Loucy (cell line): ENCODE measurements around the gene EFNA4.

Source experiments
- H2AFZ ChIP-seq: fragments of 200-600 bp; sonication (generic); 2 replicates; pipeline ENCODE4 v1.6.0; 2016; ENCODE audit warnings: antibody characterized with exemption, mild to moderate bottlenecking, low read length, moderate library complexity
- H3F3A ChIP-seq: fragments of 200-600 bp; 2 replicates; pipeline ENCODE4 v1.6.0; 2016; ENCODE audit warnings: antibody characterized with exemption, low read depth, mild to moderate bottlenecking
- H3K27me3 ChIP-seq: fragments of 200-600 bp; sonication (generic); 2 replicates; pipeline ENCODE4 v1.6.1; 2014; ENCODE audit warnings: low read length, mild to moderate bottlenecking; ENCODE audit not compliant: insufficient read depth, poor library complexity, severe bottlenecking
- H3K36me3 ChIP-seq: fragments of 200-600 bp; sonication (generic); 2 replicates; pipeline ENCODE4 v1.6.1; 2016; ENCODE audit warnings: low read length; ENCODE audit not compliant: insufficient read depth
- H3K4me1 ChIP-seq: fragments of 200-600 bp; sonication (generic); 2 replicates; pipeline ENCODE4 v1.5.1; 2014; ENCODE audit warnings: low read length, mild to moderate bottlenecking; ENCODE audit not compliant: insufficient read depth, poor library complexity, severe bottlenecking
- H3K4me2 ChIP-seq: fragments of 200-600 bp; sonication (generic); 2 replicates; pipeline ENCODE4 v1.6.0; 2014; ENCODE audit warnings: antibody characterized with exemption, low read length, low read depth, mild to moderate bottlenecking; ENCODE audit not compliant: poor library complexity, severe bottlenecking
- H3K4me3 ChIP-seq: fragments of 200-600 bp; sonication (generic); 2 replicates; pipeline ENCODE4 v1.5.1; 2014; ENCODE audit warnings: low read length, mild to moderate bottlenecking, mixed read lengths; ENCODE audit not compliant: poor library complexity, severe bottlenecking
- H3K79me2 ChIP-seq: fragments of 200-600 bp; sonication (generic); 2 replicates; pipeline ENCODE4 v1.6.1; 2014; ENCODE audit warnings: low read length; ENCODE audit not compliant: insufficient read depth
- H3K9ac ChIP-seq: fragments of 200-600 bp; sonication (generic); 2 replicates; pipeline ENCODE4 v1.6.0; 2014; ENCODE audit warnings: mild to moderate bottlenecking, low read depth, low read length, moderate library complexity; ENCODE audit not compliant: poor library complexity, severe bottlenecking
- H3K9me2 ChIP-seq: fragments of 200-600 bp; sonication (generic); replicated peaks from 2 replicates; pipeline ENCODE4 v1.6.1; 2016; ENCODE audit warnings: low read depth, low read length, mixed read lengths
- H3K9me3 ChIP-seq: fragments of 200-600 bp; sonication (generic); 2 replicates; pipeline ENCODE4 v1.6.1; 2014; ENCODE audit warnings: mild to moderate bottlenecking, antibody characterized with exemption, low read length, low read depth; ENCODE audit not compliant: insufficient read depth
- H4K20me1 ChIP-seq: fragments of 200-600 bp; sonication (generic); 2 replicates; pipeline ENCODE4 v1.6.0; 2014; ENCODE audit warnings: antibody characterized with exemption, low read length, mild to moderate bottlenecking; ENCODE audit not compliant: insufficient read depth, poor library complexity, severe bottlenecking
- CTCF ChIP-seq: fragments of 200-600 bp; sonication (generic); conservative IDR thresholded peaks from 2 replicates; pipeline ENCODE4 v1.5.1; 2014; ENCODE audit warnings: mild to moderate bottlenecking, antibody characterized with exemption, low read length
- EZH2phosphoT487 ChIP-seq: fragments of 200-600 bp; IDR thresholded peaks from 2 replicates; pipeline ENCODE4 v1.6.1; 2018; ENCODE audit warnings: antibody characterized with exemption, mild to moderate bottlenecking, moderate library complexity, borderline replicate concordance

Gene EFNA4

DNA sequence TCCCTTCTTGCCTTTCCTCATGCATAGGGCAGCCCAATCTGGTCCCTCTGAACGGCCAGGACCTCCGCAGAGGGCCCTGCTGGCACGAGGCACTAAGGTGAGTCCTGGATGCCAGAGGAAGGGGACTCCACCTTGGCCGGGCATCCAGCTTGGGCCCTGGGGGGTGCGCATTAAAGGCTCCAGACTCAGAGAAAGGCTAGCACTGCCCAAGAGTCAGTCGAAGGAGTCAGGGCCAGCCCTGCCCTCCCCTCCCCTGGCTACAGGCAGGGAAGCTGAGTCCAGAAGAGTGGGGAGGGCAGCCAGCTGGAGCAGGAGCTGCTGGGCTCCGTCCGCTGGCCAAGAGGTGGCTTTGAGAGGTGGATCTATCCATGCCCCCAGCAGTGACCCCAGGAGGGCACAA, 2.8 kb upstream of the EFNA4 start:
- H3K79me2 ChIP-seq: peaks cover 17% of the 10 kb centered on the region
- no peak overlapping the region for H3K4me3 ChIP-seq
- no peak overlapping the region for H3K4me2 ChIP-seq
- H3K27me3 ChIP-seq: no peaks in the 10 kb centered on the region
- no peak overlapping the region for H3K9ac ChIP-seq
- H3K9me2 ChIP-seq: no peaks in the 10 kb centered on the region
- peaks cover 31% of the 10 kb centered on the region for H3K4me1 ChIP-seq
- no peaks in the 10 kb centered on the region for H3K9me3 ChIP-seq
- H4K20me1 ChIP-seq: peaks cover 12% of the 10 kb centered on the region
- no peak for TF ChIP-seq EZH2phosphoT487
- H2AFZ ChIP-seq: no peak overlapping the region
- no peaks in the 10 kb centered on the region for H3F3A ChIP-seq
- H3K36me3 ChIP-seq: no peaks in the 10 kb centered on the region

- Histone ChIP-seq H3K9me3 (no peaks in the 10 kb centered on the region), H2AFZ (no peak overlapping the region), H3K36me3 (no peaks in the 10 kb centered on the region), H3K9me2 (no peaks in the 10 kb centered on the region), H3K4me1 (peaks cover 34% of the 10 kb centered on the region), H3K9ac (peak overlapping the region; percentile 33), H3K4me3 (peak overlapping the region; percentile 85), H3K27me3 (no peaks in the 10 kb centered on the region), H4K20me1 (peaks cover 12% of the 10 kb centered on the region), H3F3A (no peaks in the 10 kb centered on the region), H3K79me2 (peaks cover 24% of the 10 kb centered on the region), H3K4me2 (peak overlapping the region; percentile 92)
- TF ChIP-seq CTCF (peak; percentile 99), EZH2phosphoT487 (no peak)
Observed at GRCh38 chr1:155061381-155062150, 2.0 kb upstream of the EFNA4 start.

- Histone ChIP-seq H3K4me2 (peak overlapping the region; percentile 92), H3K9me3 (no peaks in the 10 kb centered on the region), H4K20me1 (peaks cover 12% of the 10 kb centered on the region), H3K4me1 (peaks cover 40% of the 10 kb centered on the region), H3K9me2 (no peaks in the 10 kb centered on the region), H3F3A (no peaks in the 10 kb centered on the region), H3K79me2 (peaks cover 29% of the 10 kb centered on the region), H2AFZ (peak overlapping the region; percentile 74; the same call in 1 of the 2 replicates), H3K36me3 (no peaks in the 10 kb centered on the region), H3K27me3 (no peaks in the 10 kb centered on the region), H3K9ac (peak overlapping the region; percentile 33), H3K4me3 (peak overlapping the region; percentile 85)
- TF ChIP-seq CTCF (no peak), EZH2phosphoT487 (no peak)
Observed at GRCh38 chr1:155062151-155062686, 1.3 kb upstream of the EFNA4 start.
